Thymus (tissue), 11 donors: ENCODE data around the gene CPS1. TPM values are rescaled to one million over a fixed set of nuclear protein-coding genes. Genes with fewer than 3 reads are reported as not detected.

Experiments used
- DNase-seq, 9 donors: peaks; one replicate each; pipeline ENCODE4 v3.0.0-alpha.2; 2013; ENCODE audit warnings: low spot score in 9 of 9, low read depth in 6 of 9, missing footprints in 1 of 9
- H3K27ac ChIP-seq, 2 donors: one replicate each; pipeline ENCODE4 v1.5.1; 2013; ENCODE audit warnings: control low read depth in 1 of 2, low read depth in 1 of 2, low read length in 1 of 2, mild to moderate bottlenecking in 1 of 2, moderate library complexity in 1 of 2
- H3K27me3 ChIP-seq, 2 donors: one replicate each; pipeline ENCODE4 v1.5.1; 2013; ENCODE audit warnings: low read length in 1 of 2; ENCODE audit not compliant: control insufficient read depth in 2 of 2, insufficient read depth in 1 of 2
- H3K36me3 ChIP-seq, 2 donors: one replicate each; pipeline ENCODE4 v1.5.1; 2013; ENCODE audit warnings: low read length in 1 of 2, mild to moderate bottlenecking in 1 of 2, moderate library complexity in 1 of 2; ENCODE audit not compliant: control insufficient read depth in 2 of 2, insufficient read depth in 2 of 2
- H3K4me1 ChIP-seq, 2 donors: one replicate each; pipeline ENCODE4 v1.5.1; 2013; ENCODE audit warnings: low read length in 2 of 2; ENCODE audit not compliant: control insufficient read depth in 2 of 2, insufficient read depth in 2 of 2
- H3K4me3 ChIP-seq, 2 donors: one replicate each; pipeline ENCODE4 v1.5.1; 2013; ENCODE audit warnings: low read length in 2 of 2, control low read depth in 1 of 2, mild to moderate bottlenecking in 1 of 2
- H3K9me3 ChIP-seq, 2 donors: one replicate each; pipeline ENCODE4 v1.5.1; 2013; ENCODE audit warnings: low read length in 1 of 2, mild to moderate bottlenecking in 1 of 2; ENCODE audit not compliant: control insufficient read depth in 2 of 2, insufficient read depth in 1 of 2
- WGBS: extraction: QIAGEN DNeasy Blood & Tissue Kit; methylation state at CpG from one replicate; pipeline ENCODE4 v1.1.7; 2013; 5-methylcytosine and 5-hydroxymethylcytosine counted together
- polyA plus RNA-seq: library from polyadenylated mRNA; stranded (reverse); fragments of 200-250 nt; gene quantifications from one replicate; pipeline ENCODE4 v1.2.3, GENCODE V29; 2013
- total RNA-seq: library from RNA; stranded (reverse); fragments of 120-200 nt; gene quantifications from one replicate; pipeline ENCODE4 v1.2.4, GENCODE V29; 2013
- donor health status: healthy.

CPS1 gene
- total and polyA plus RNA-seq, 2 donors = 1.1 to 1.4 TPM

GRCh38 chr2:210642333-210642732 is 85.9 kb downstream of the CPS1 start:
- Histone ChIP-seq H3K9me3 (no peaks in the 10 kb centered on the region), H3K4me1 (no peaks in the 10 kb centered on the region), H3K27me3 (no peaks in the 10 kb centered on the region), H3K27ac (no peak overlapping the region), H3K36me3 (no peaks in the 10 kb centered on the region), H3K4me3 (no peak overlapping the region)
- DNase-seq = no peak
- 85% methylated on average over 4 of the region's 4 CpGs for WGBS

GRCh38 chr2:210647151-210647550 is 90.8 kb downstream of the CPS1 start:
- H3K4me1 ChIP-seq = no peaks in the 10 kb centered on the region
- no peaks in the 10 kb centered on the region for H3K9me3 ChIP-seq
- H3K36me3 ChIP-seq = no peaks in the 10 kb centered on the region
- DNase-seq = no peak
- no peak overlapping the region for H3K4me3 ChIP-seq
- H3K27me3 ChIP-seq = no peaks in the 10 kb centered on the region
- no peak overlapping the region for H3K27ac ChIP-seq

GRCh38 chr2:210654091-210654490 is 97.7 kb downstream of the CPS1 start:
- Histone ChIP-seq H3K4me3 (no peak overlapping the region), H3K9me3 (no peaks in the 10 kb centered on the region), H3K36me3 (no peaks in the 10 kb centered on the region), H3K27ac (no peak overlapping the region), H3K4me1 (no peaks in the 10 kb centered on the region), H3K27me3 (no peaks in the 10 kb centered on the region)
- 87% methylated on average over 1 of the region's 1 CpG for WGBS
- DNase-seq = no peak

GRCh38 chr2:210655229-210655975 is 99.0 kb downstream of the CPS1 start:
- H3K27ac ChIP-seq = no peak overlapping the region
- DNase-seq = no peak
- no peaks in the 10 kb centered on the region for H3K36me3 ChIP-seq
- WGBS = 65% methylated on average over 3 of the region's 3 CpGs
- no peaks in the 10 kb centered on the region for H3K9me3 ChIP-seq
- no peak overlapping the region for H3K4me3 ChIP-seq
- H3K27me3 ChIP-seq = no peaks in the 10 kb centered on the region
- H3K4me1 ChIP-seq = no peaks in the 10 kb centered on the region

- DNase-seq = no peak
- H3K27ac ChIP-seq = no peak overlapping the region
- WGBS = 81% methylated on average over 1 of the region's 1 CpG
- no peaks in the 10 kb centered on the region for H3K9me3 ChIP-seq
- no peaks in the 10 kb centered on the region for H3K36me3 ChIP-seq
- no peak overlapping the region for H3K4me3 ChIP-seq
- no peaks in the 10 kb centered on the region for H3K27me3 ChIP-seq
- no peaks in the 10 kb centered on the region for H3K4me1 ChIP-seq
Observed at GRCh38 chr2:210657874-210658273, 101.5 kb downstream of the CPS1 start.

- Histone ChIP-seq H3K9me3 (no peaks in the 10 kb centered on the region), H3K4me1 (no peaks in the 10 kb centered on the region), H3K27me3 (no peaks in the 10 kb centered on the region), H3K4me3 (no peak overlapping the region), H3K36me3 (no peaks in the 10 kb centered on the region), H3K27ac (no peak overlapping the region)
- DNase-seq = no peak
Observed at GRCh38 chr2:210660751-210661150, 104.4 kb downstream of the CPS1 start.

GRCh38 chr2:210662560-210662959 is 106.2 kb downstream of the CPS1 start:
- no peaks in the 10 kb centered on the region for H3K4me1 ChIP-seq
- no peaks in the 10 kb centered on the region for H3K36me3 ChIP-seq
- H3K27ac ChIP-seq = no peak overlapping the region
- no peaks in the 10 kb centered on the region for H3K9me3 ChIP-seq
- WGBS = 92% methylated on average over 1 of the region's 1 CpG
- H3K4me3 ChIP-seq = no peak overlapping the region
- DNase-seq = no peak
- H3K27me3 ChIP-seq = no peaks in the 10 kb centered on the region

GRCh38 chr2:210663631-210664089 is 107.3 kb downstream of the CPS1 start:
- H3K4me3 ChIP-seq = no peak overlapping the region
- 78% methylated on average over 3 of the region's 3 CpGs for WGBS

GRCh38 chr2:210667711-210668110 is 111.3 kb downstream of the CPS1 start:
- Histone ChIP-seq H3K36me3 (no peaks in the 10 kb centered on the region), H3K4me1 (no peaks in the 10 kb centered on the region), H3K27me3 (no peaks in the 10 kb centered on the region), H3K27ac (no peak overlapping the region), H3K4me3 (no peak overlapping the region), H3K9me3 (no peaks in the 10 kb centered on the region)
- DNase-seq = no peak
- WGBS = 92% methylated on average over 5 of the region's 5 CpGs

More at GRCh38 chr2:210663631-210664089, 107.3 kb downstream of the CPS1 start:
- peak overlapping the region in 1 of 2 donors; percentile 17 for H3K27ac ChIP-seq
- no peaks in the 10 kb centered on the region for H3K27me3 ChIP-seq
- H3K4me1 ChIP-seq = no peaks in the 10 kb centered on the region
- no peak for DNase-seq
- no peaks in the 10 kb centered on the region for H3K9me3 ChIP-seq
- no peaks in the 10 kb centered on the region for H3K36me3 ChIP-seq
